Measurements from ENCODE around the gene DDX52. TPM values are rescaled to one million over a fixed set of nuclear protein-coding genes. Genes with fewer than 3 reads are reported as not detected.
A peak's percentile ranks its signal among the peaks of the same experiment; 100 is the strongest.

The DDX52 gene
- total and polyA plus RNA-seq, 2 of the 13 experiments (the other 11 are each of a cell fraction or from before 2014, with no cell fraction given): 8.9 to 36.1 TPM

DNA sequence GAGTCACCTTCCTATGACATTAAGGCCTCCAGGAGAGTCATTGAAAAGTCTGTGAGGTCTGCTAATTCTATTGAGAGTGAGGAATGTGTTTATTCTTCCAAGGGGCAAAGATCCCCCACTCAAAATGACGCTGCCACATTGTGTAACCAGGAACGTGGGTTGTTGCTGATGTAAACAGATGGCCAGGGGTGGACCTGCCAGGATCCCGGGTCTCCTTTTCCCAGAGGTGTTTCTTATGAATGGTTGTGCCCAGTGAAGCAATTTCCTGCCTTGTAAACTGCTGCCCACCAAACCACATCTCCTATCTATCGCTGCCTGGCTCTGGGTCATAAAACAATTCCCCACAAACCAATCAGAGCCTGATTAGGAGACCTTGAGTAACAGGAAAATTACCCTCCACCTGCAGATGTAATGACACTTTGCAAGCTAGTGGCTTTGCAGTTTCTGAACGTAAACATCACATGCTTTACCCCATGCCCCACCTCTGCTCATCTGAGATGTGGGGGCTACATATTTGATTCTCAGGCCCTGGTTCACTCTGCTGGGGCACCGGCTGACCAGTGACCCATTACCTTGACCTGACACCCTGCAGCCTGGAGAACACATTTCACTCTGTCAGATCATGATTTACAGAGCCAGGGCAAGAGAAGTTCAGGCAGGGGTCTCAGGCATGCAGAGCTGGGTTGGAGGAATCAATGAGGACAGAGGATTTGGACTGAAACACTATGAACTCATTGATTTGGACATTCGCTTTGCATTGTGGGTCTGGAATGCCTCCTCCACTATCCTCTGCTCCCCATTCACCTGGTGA is 33.1 kb upstream of the DDX52 start (continued):
- TF ChIP-seq, protein P1, sequence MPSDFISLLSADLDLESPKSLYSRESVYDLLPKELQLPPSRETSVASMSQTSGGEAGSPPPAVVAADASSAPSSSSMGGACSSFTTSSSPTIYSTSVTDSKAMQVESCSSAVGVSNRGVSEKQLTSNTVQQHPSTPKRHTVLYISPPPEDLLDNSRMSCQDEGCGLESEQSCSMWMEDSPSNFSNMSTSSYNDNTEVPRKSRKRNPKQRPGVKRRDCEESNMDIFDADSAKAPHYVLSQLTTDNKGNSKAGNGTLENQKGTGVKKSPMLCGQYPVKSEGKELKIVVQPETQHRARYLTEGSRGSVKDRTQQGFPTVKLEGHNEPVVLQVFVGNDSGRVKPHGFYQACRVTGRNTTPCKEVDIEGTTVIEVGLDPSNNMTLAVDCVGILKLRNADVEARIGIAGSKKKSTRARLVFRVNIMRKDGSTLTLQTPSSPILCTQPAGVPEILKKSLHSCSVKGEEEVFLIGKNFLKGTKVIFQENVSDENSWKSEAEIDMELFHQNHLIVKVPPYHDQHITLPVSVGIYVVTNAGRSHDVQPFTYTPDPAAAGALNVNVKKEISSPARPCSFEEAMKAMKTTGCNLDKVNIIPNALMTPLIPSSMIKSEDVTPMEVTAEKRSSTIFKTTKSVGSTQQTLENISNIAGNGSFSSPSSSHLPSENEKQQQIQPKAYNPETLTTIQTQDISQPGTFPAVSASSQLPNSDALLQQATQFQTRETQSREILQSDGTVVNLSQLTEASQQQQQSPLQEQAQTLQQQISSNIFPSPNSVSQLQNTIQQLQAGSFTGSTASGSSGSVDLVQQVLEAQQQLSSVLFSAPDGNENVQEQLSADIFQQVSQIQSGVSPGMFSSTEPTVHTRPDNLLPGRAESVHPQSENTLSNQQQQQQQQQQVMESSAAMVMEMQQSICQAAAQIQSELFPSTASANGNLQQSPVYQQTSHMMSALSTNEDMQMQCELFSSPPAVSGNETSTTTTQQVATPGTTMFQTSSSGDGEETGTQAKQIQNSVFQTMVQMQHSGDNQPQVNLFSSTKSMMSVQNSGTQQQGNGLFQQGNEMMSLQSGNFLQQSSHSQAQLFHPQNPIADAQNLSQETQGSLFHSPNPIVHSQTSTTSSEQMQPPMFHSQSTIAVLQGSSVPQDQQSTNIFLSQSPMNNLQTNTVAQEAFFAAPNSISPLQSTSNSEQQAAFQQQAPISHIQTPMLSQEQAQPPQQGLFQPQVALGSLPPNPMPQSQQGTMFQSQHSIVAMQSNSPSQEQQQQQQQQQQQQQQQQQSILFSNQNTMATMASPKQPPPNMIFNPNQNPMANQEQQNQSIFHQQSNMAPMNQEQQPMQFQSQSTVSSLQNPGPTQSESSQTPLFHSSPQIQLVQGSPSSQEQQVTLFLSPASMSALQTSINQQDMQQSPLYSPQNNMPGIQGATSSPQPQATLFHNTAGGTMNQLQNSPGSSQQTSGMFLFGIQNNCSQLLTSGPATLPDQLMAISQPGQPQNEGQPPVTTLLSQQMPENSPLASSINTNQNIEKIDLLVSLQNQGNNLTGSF (CRISPR knock-in tag; IDR thresholded peaks at IDR 0.05): no peak
- TF ChIP-seq TBX3 (IDR thresholded peaks at IDR 0.05; ENCODE audit: borderline replicate concordance): peak; percentile 33; the same call in 1 of the 2 replicates
- TF ChIP-seq SSRP1 (CRISPR knock-in tag; IDR thresholded peaks at IDR 0.05): peak; percentile 83; the same call in 1 of the 2 replicates
- 0 out of 2 replicates have a peak, but pooled peaks have one; percentile 14 for TF ChIP-seq ZNF331 (CRISPR knock-in tag; IDR thresholded peaks at IDR 0.05)
- TF ChIP-seq CBFB (CRISPR knock-in tag; IDR thresholded peaks at IDR 0.05): no peak
- TF ChIP-seq RCOR2 (CRISPR knock-in tag; IDR thresholded peaks at IDR 0.05): no peak
- no peak for TF ChIP-seq REST (IDR thresholded peaks at IDR 0.05; ENCODE audit: borderline replicate concordance in 1 of 2, low read depth in 1 of 2, low read length in 2 of 2)
- TF ChIP-seq ZNF441 (CRISPR knock-in tag; IDR thresholded peaks at IDR 0.05; ENCODE audit: borderline replicate concordance): 0 out of 2 replicates have a peak, but pooled peaks have one; percentile 17
- peak in 1 of 2 experiments; percentile 79; a peak in 2 of 4 replicates for TF ChIP-seq EP300 (IDR thresholded peaks at IDR 0.05; ENCODE audit: low read depth in 2 of 2, low read length in 2 of 2)
- TF ChIP-seq EP300 (CRISPR knock-in tag; IDR thresholded peaks at IDR 0.05; ENCODE audit: borderline replicate concordance): peak; percentile 73; the same call in 1 of the 2 replicates
- TF ChIP-seq ZNF713 (CRISPR knock-in tag; IDR thresholded peaks at IDR 0.05): no peak
- no peak for TF ChIP-seq CAMTA2 (CRISPR knock-in tag; IDR thresholded peaks at IDR 0.05; ENCODE audit: borderline replicate concordance)
- TF ChIP-seq TBL1XR1 (IDR thresholded peaks at IDR 0.05; ENCODE audit: borderline replicate concordance, low read length, partially characterized antibody): peak; percentile 46
- TF ChIP-seq ATF3 (CRISPR knock-in tag; IDR thresholded peaks at IDR 0.05): no peak
- no peak for TF ChIP-seq SMAD1 (CRISPR knock-in tag; IDR thresholded peaks at IDR 0.05; ENCODE audit: borderline replicate concordance, low read depth)
- no peak for TF ChIP-seq ZNF589 (CRISPR knock-in tag; conservative IDR thresholded peaks at IDR 0.05)
- TF ChIP-seq, protein P2, sequence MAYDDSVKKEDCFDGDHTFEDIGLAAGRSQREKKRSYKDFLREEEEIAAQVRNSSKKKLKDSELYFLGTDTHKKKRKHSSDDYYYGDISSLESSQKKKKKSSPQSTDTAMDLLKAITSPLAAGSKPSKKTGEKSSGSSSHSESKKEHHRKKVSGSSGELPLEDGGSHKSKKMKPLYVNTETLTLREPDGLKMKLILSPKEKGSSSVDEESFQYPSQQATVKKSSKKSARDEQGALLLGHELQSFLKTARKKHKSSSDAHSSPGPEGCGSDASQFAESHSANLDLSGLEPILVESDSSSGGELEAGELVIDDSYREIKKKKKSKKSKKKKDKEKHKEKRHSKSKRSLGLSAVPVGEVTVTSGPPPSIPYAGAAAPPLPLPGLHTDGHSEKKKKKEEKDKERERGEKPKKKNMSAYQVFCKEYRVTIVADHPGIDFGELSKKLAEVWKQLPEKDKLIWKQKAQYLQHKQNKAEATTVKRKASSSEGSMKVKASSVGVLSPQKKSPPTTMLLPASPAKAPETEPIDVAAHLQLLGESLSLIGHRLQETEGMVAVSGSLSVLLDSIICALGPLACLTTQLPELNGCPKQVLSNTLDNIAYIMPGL (CRISPR knock-in tag; IDR thresholded peaks at IDR 0.05; ENCODE audit: borderline replicate concordance in 1 of 2, low read depth in 1 of 2): no peak

Measured in HepG2 (cell line).